Glutamatergic neuron (in vitro differentiated cells): ENCODE results near the gene MSI1. TPM values are rescaled to one million over a fixed set of nuclear protein-coding genes. Genes with fewer than 3 reads are reported as not detected.

Source experiments
- DNase-seq: peaks from one replicate; pipeline ENCODE4 v3.0.0; 2022
- H3K27ac Mint-ChIP-seq: one replicate; pipeline ENCODE4 v1.8.0; 2020; ENCODE audit warnings: mild to moderate bottlenecking, mixed read lengths, inconsistent platforms; ENCODE audit not compliant: unreplicated experiment
- H3K27me3 Mint-ChIP-seq: one replicate; pipeline ENCODE4 v1.8.0; 2020; ENCODE audit warnings: mild to moderate bottlenecking, moderate library complexity, mixed read lengths, inconsistent platforms; ENCODE audit not compliant: unreplicated experiment
- H3K36me3 Mint-ChIP-seq: one replicate; pipeline ENCODE4 v1.8.0; 2020; ENCODE audit warnings: mild to moderate bottlenecking, mixed read lengths, inconsistent platforms; ENCODE audit not compliant: unreplicated experiment
- H3K4me1 Mint-ChIP-seq: one replicate; pipeline ENCODE4 v1.8.0; 2020; ENCODE audit warnings: mild to moderate bottlenecking, low read depth, mixed read lengths, inconsistent platforms; ENCODE audit not compliant: unreplicated experiment
- H3K4me3 Mint-ChIP-seq: one replicate; pipeline ENCODE4 v1.8.0; 2020; ENCODE audit warnings: mild to moderate bottlenecking, mixed read lengths, inconsistent platforms; ENCODE audit not compliant: unreplicated experiment
- H3K9me3 Mint-ChIP-seq: one replicate; pipeline ENCODE4 v1.8.0; 2020; ENCODE audit warnings: mild to moderate bottlenecking, moderate library complexity, mixed read lengths, inconsistent platforms; ENCODE audit not compliant: unreplicated experiment
- total RNA-seq: library from RNA; stranded (reverse); fragmentation: NEBNext Ultra II Directional; extraction: Animal tissue kit (Norgen Biotek cat#: 25700); gene quantifications from one replicate; pipeline ENCODE4 v1.2.1, GENCODE V29; 2021; ENCODE audit not compliant: unreplicated experiment
- TF ChIP-seq, protein P1 (sequence below): fragments of 200-600 bp; sonication (generic); IDR thresholded peaks from one replicate; pipeline ENCODE4 v1.5.0; 2021; ENCODE audit not compliant: partially characterized antibody, unreplicated experiment

The MSI1 gene
- total RNA-seq, 1 donor from 2014 or later: 229 TPM

DNA sequence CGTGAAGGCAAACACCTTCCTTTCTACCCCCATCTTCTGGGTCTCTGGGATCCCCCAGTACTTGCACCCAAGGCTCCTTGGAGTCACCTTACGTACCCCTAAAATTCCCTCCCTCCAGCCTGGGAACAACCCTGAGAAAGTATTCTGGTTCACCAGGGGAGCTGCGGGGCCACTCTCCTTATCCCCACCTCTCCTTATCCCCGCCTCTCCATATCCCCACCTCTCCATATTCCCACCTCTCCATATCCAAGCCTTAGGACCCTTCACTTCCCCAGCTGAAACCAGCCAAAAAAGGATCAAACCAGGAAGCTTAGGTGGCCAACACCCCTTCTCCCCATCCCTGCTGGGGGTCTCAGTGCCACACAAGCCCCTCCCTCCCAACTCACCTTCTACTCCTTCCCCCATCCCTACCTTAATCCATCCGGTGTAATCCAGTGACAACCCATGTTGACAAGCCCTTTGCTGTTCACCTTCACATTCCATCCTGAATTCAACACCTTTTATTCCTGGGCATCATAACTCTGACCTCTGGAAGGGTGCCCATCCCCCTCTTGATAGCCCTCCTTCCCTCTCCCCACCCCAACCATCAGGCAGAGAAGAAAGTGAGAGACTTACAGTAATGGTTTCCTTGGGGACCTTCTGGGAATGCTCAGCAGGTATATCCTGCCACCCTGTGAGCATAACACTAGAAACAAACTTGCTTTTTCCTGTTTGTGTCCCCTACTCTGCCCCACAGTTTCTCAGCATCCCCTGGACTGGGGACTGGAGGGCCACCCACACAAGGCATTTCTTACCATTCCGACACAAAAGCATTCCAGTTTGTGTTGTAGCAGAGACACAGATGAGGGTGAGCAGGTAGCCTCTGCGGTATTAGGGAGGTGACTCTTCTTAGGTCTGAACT, 1.6 kb upstream of the MSI1 start:
- Mint-ChIP-seq H3K9me3 (peaks cover 20% of the 10 kb centered on the region), H3K27ac (peak overlapping the region; percentile 87), H3K36me3 (no peaks in the 10 kb centered on the region), H3K27me3 (peaks cover 24% of the 10 kb centered on the region), H3K4me3 (peak overlapping the region; percentile 83), H3K4me1 (peaks cover 23% of the 10 kb centered on the region)
- TF ChIP-seq, protein P1, sequence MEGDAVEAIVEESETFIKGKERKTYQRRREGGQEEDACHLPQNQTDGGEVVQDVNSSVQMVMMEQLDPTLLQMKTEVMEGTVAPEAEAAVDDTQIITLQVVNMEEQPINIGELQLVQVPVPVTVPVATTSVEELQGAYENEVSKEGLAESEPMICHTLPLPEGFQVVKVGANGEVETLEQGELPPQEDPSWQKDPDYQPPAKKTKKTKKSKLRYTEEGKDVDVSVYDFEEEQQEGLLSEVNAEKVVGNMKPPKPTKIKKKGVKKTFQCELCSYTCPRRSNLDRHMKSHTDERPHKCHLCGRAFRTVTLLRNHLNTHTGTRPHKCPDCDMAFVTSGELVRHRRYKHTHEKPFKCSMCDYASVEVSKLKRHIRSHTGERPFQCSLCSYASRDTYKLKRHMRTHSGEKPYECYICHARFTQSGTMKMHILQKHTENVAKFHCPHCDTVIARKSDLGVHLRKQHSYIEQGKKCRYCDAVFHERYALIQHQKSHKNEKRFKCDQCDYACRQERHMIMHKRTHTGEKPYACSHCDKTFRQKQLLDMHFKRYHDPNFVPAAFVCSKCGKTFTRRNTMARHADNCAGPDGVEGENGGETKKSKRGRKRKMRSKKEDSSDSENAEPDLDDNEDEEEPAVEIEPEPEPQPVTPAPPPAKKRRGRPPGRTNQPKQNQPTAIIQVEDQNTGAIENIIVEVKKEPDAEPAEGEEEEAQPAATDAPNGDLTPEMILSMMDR: no peak
- DNase-seq: no peak

DNA sequence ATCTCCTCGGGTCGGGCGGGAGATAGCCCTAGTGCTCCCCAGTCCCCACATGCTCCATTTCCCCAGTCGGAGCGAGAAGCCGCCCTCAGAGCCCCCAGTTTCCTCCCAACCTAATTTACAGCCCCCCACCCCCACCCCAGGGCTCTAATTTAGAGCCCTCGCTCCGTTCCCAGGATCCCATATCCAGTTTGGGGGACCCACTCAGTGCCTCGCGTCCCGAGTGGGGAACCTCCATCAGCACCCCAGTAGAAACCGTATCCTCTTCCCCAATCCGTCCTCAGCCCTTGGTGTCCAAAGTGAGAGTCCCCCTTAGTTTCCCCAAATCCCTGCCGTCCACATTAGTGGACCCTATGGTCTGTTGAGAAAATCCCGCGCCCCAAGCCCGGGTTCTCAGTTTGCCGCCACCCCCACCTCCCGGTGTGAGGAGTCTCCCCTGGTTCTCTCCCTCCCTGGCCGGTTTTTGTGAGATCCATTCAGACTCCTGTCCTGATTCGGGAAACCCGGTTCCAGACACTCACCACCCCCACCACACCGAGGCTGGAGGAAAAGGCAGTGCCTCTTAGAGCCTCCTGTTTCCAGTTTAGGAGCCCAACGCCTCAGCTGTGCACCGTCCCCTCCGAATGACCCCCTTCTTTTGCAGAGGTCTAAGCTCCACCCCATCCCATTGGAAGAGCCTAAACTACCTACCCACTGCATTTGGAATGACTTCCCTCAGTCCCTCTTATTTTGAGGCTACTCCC, 809 bp upstream of the MSI1 start:
- no peak for DNase-seq

DNA sequence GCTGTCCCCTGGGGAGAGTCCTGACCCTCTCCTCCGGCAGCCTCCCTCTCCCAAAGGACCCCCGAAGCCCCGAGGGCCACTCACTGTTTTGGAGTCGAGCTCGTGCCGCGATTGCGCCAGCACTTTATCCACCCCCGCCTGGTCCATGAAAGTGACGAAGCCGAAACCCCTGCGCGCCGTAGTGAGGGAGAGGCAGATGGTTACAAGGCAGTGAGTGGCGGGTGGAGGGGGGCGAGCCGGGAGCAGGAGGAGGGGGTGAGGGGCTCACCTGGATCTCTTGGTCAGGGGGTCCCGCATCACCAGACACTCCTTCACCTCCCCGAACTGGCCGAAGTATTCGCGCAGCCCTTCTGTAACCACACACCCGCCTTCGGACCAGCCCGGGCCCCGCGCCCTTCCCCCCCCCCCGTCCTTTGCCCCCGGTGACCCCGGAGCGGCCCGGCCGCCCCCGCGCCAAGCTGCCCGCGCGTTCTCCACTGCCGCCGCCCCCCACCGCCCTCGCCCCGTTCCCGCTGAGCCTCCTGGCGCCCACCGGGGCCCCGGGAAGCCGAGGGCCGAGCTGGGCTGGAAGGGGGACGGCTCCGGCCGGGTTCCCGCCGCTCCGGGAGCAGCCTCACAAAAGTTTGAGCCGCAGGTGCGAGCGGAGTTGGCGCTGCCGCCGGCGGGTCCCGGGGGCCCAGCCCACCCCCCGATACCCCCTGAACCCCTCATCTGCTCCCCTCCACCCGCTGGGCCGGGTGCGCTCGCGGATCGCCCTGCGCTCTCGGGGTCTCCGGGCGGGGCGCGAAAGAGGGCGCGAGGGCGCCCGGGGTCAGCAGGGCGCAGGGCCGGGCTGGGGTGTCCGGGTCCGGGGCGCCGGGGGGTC, 808 bp downstream of the MSI1 start:
- H3K4me1 Mint-ChIP-seq: peaks cover 41% of the 10 kb centered on the region
- peaks cover 29% of the 10 kb centered on the region for H3K9me3 Mint-ChIP-seq

More for the DNA sequence above, 809 bp upstream of the MSI1 start:
- peaks cover 26% of the 10 kb centered on the region for H3K4me1 Mint-ChIP-seq
- TF ChIP-seq, protein P1: no peak
- peaks cover 20% of the 10 kb centered on the region for H3K9me3 Mint-ChIP-seq
- H3K36me3 Mint-ChIP-seq: no peaks in the 10 kb centered on the region
- H3K4me3 Mint-ChIP-seq: peak overlapping the region; percentile 83
- peaks cover 26% of the 10 kb centered on the region for H3K27me3 Mint-ChIP-seq
- peak overlapping the region; percentile 87 for H3K27ac Mint-ChIP-seq

DNA sequence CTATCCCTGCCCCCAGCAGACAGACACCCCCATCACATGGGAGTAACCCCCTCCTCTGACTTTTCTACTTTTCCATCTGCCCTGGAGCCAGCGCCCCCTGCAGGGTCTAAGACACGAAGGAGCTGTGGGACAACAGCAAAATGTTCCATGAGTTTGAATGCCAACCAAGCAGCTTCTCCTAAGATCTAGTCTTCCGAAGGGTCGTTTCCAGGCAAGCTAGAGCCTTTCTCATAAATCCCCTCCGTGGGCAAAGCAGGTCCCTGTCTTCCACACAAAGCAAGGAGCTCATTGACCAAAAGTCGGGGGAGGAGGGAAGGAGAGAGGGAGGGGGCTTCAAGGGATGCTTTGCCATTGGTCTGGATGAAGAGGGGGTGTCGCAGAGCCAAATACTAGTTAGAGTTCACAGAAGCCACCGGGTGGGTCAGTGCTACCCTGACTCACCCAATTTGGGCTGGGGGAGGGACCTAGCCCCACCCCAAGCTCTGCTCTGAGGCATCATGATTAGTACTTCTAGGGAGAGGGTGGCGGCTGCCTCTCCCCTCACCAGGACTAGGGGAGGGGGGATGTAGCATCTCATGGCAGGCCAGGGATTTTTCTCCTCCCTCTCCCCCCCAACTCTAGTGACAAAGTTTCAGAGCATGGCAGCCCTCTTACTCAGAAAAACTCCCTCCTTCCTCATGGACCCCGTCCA, 1.6 kb downstream of the MSI1 start:
- Mint-ChIP-seq H3K36me3 (no peaks in the 10 kb centered on the region), H3K4me1 (peaks cover 49% of the 10 kb centered on the region), H3K27ac (peak overlapping the region; percentile 96), H3K9me3 (peaks cover 34% of the 10 kb centered on the region), H3K27me3 (peaks cover 38% of the 10 kb centered on the region), H3K4me3 (peak overlapping the region; percentile 99)
- peak; percentile 70 for DNase-seq
- TF ChIP-seq, protein P1: peak; percentile 53

More for the DNA sequence above, 808 bp downstream of the MSI1 start:
- Mint-ChIP-seq H3K27ac (peak overlapping the region; percentile 96), H3K4me3 (peak overlapping the region; percentile 99), H3K36me3 (no peaks in the 10 kb centered on the region), H3K27me3 (peaks cover 31% of the 10 kb centered on the region)
- DNase-seq: peak; percentile 53
- TF ChIP-seq, protein P1: no peak
